Measurements from ENCODE around the gene LRRC7. TPM values are rescaled to one million over a fixed set of nuclear protein-coding genes. Genes with fewer than 3 reads are reported as not detected.

LRRC7 gene
- total RNA-seq, 4 donors from 2014 or later, result 0.11 to 0.88 (median 0.36) TPM

DNA sequence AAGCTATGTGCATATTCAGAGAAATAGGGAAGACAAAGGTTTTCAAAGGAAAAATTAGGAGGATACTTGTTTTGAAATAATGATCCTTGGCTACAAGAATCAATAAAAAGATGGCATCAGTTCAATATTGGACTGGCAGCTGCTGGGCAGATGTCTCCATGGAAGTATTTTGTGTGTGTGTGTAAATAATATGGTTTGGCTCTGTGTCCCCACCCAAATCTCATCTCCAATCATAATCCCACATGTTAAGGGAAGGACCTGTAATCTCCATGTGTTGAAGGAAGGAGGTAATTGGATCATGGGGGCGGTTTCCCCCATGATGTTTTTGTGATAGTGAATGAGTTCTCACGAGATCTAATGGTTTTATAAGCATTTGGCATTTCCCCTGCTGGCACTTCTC is 40.4 kb upstream of the LRRC7 start:
- TF ChIP-seq POLR2A (IDR thresholded peaks at IDR 0.05), result no peak
- 46 to 62% methylated on average over 2 of the region's 2 CpGs for WGBS, 2 donors
- no peak for DNase-seq (ENCODE audit: low spot score in 2 of 2)
- no peak overlapping the region for H3K4me3 ChIP-seq (ENCODE audit: low read depth, poor library complexity, severe bottlenecking)
- intact Hi-C loops (cut with DNase I; ENCODE audit: low total_unique reads), result no loop called here

DNA sequence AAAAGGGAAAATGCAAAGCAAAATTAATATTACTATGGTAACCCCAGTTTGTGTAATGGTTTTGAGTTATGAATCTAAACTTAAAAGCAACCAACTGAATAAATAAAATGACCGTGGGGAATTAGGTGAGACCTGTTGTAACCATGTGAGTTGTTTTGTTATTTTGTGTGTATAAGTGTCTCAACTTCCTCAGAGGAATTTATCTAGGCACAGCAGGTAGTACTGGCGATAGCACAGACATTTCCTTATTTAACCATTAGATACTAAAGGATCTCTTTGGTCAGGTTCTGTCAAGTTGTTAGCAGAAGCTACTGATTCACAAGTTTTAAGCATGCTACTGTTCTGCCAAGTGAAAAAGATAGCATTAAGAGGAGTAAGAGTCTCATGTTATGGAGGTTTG is 39.3 kb upstream of the LRRC7 start:
- 78 to 88% methylated on average over 2 of the region's 2 CpGs for WGBS, 2 donors
- no peak overlapping the region for H3K4me3 ChIP-seq (ENCODE audit: low read depth, poor library complexity, severe bottlenecking)
- intact Hi-C loops (cut with DNase I; ENCODE audit: low total_unique reads), result no loop called here
- no peak for TF ChIP-seq POLR2A (IDR thresholded peaks at IDR 0.05)
- no peak for DNase-seq (ENCODE audit: low spot score in 2 of 2)

DNA sequence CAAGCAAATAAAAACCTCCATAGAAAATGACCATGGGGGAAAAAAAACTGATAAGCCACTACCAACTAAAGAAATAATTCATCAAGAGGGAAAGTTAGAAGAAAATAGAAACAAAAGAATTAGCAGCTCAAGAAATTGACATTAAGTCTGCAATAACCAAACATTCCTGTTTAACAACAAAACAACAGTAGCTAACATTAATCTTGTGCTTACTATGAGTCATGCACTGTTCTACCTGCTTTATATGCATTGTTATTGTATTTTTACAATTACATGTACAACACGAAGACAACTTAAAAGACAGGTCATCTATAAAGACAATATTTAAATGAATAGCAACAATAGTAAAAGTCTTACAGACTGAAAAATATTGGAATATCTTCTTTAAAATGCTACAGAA is 34.4 kb upstream of the LRRC7 start:
- DNase-seq (ENCODE audit: low spot score in 2 of 2), result no peak
- no peak for TF ChIP-seq POLR2A (IDR thresholded peaks at IDR 0.05)
- TF ChIP-seq, protein P1, sequence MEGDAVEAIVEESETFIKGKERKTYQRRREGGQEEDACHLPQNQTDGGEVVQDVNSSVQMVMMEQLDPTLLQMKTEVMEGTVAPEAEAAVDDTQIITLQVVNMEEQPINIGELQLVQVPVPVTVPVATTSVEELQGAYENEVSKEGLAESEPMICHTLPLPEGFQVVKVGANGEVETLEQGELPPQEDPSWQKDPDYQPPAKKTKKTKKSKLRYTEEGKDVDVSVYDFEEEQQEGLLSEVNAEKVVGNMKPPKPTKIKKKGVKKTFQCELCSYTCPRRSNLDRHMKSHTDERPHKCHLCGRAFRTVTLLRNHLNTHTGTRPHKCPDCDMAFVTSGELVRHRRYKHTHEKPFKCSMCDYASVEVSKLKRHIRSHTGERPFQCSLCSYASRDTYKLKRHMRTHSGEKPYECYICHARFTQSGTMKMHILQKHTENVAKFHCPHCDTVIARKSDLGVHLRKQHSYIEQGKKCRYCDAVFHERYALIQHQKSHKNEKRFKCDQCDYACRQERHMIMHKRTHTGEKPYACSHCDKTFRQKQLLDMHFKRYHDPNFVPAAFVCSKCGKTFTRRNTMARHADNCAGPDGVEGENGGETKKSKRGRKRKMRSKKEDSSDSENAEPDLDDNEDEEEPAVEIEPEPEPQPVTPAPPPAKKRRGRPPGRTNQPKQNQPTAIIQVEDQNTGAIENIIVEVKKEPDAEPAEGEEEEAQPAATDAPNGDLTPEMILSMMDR (IDR thresholded peaks at IDR 0.05), result no peak
- no peak overlapping the region for H3K4me3 ChIP-seq (ENCODE audit: low read depth, poor library complexity, severe bottlenecking)
- WGBS, 2 donors, result 53 to 59% methylated on average over 1 of the region's 1 CpG
- intact Hi-C loops (cut with DNase I; ENCODE audit: low total_unique reads), result no loop called here

DNA sequence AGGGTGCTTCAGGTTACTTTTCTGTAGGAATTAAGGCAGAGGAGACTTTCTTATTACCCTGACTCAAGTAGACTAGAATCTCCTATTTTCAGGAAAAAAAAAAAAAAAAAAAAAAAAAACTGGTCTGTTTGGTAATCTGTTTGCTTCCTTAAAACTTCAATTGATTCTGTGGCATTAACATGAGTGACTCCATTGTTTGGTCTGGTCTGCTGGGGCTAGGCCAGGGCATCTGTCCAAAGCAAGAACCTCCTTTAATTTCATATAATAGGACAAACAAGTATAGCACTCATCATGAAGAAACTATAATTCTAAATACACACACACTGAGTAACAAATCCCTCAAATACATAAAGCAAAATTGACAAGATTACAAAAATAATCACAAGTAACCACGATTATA is 32.9 kb upstream of the LRRC7 start:
- DNase-seq (ENCODE audit: low spot score in 2 of 2), result no peak
- no peak overlapping the region for H3K4me3 ChIP-seq (ENCODE audit: low read depth, poor library complexity, severe bottlenecking)
- intact Hi-C loops (cut with DNase I; ENCODE audit: low total_unique reads), result no loop called here
- no peak for TF ChIP-seq POLR2A (IDR thresholded peaks at IDR 0.05)
- TF ChIP-seq, protein P1 (IDR thresholded peaks at IDR 0.05), result no peak
- 60 to 67% methylated on average over 1 of the region's 1 CpG for WGBS, 2 donors

DNA sequence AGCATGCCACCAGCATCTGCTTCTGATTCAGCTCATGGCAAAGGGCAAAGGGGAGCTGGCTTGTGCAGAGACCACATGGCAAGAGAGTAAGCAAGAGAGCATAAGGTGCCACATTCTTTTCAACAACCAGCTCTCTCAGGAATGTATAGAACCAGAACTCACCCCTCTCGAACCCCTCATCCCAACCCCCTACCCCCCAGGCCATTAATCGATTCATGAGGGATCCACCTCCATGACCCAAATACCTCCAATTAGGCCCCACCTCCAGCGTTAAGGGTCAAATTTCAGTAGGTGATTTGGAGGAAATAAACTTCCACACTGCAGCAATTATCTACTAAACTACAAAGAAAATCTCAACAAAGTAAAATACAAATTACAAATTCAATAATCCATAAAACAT is 32.2 kb upstream of the LRRC7 start:
- DNase-seq (ENCODE audit: low spot score in 2 of 2), result no peak
- TF ChIP-seq, protein P1 (IDR thresholded peaks at IDR 0.05), result no peak
- no peak for TF ChIP-seq POLR2A (IDR thresholded peaks at IDR 0.05)
- 52 to 54% methylated on average over 3 of the region's 3 CpGs for WGBS, 2 donors

DNA sequence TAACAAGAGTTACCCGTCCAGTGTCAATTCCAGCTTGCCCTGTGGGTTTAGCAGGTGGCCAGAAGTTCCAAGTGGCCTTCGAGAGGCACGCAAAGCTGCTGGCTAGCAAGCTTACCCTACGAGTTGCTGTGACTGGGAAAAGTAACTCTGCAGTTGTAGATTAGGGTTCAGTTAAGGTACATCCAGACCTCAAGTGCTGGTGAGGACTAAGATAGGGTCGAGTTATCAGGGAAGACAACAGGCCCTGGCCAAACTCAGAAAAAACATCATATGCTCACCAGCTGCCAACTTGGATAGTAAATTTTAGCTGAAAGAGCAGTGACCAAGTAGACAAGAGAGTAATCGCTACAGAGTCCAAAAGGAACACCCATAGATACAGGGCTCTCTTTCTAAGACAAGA is 27.7 kb upstream of the LRRC7 start:
- 76 to 78% methylated on average over 6 of the region's 6 CpGs for whole genome bisulfite sequencing, 2 donors
- no peak for DNase-seq (ENCODE audit: low spot score in 2 of 2)
- intact Hi-C loops (cut with DNase I; ENCODE audit: low total_unique reads), result no loop called here
- no peak overlapping the region for H3K4me3 ChIP-seq (ENCODE audit: low read depth, poor library complexity, severe bottlenecking)
- TF ChIP-seq POLR2A (IDR thresholded peaks at IDR 0.05), result no peak
- TF ChIP-seq, protein P1 (IDR thresholded peaks at IDR 0.05), result no peak

More for the DNA sequence above, 32.2 kb upstream of the LRRC7 start:
- intact Hi-C loops (cut with DNase I; ENCODE audit: low total_unique reads), result no loop called here
- no peak overlapping the region for H3K4me3 ChIP-seq (ENCODE audit: low read depth, poor library complexity, severe bottlenecking)

DNA sequence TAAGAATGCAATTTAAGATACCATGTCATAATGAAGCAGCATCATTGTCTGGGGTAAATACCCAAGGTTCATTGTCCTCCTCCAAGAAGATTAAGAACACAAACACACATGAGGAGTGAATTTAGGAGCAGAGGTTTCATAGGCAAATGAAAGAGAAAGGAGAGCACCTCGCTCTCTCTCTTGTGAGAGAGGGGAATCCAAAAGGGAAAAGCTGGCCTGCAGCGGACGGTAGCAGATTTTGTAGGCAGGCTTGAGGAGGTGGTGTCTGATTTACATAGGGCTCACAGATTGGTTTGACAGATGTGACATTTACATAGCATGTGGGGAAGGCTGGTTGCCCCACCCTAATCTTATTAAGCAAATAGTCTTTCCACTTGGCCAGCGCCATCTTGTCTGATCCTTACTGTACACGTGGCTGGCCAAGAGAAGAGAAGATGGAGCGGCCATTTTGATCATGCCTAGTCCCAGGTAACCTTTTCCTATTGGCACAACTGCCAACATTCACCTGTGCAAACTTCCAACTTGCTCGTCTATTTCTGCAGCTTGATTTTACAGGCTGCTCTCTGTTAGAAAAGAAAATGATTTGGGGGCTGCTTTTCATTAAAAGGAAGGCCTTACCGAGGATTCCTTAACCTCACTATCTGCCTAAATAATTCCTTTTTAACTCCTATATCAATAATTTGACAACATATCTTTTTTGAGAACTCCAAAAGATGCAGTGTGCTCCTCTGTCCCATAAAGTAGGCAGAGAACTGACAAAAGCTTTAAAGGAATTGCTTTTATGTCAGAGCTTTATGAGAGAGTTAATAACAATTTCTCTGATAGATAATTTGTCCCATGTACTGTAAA is 16.0 kb upstream of the LRRC7 start:
- no peak for DNase-seq (ENCODE audit: low spot score in 2 of 2)
- WGBS, 2 donors, result 86 to 90% methylated on average over 8 of the region's 8 CpGs
- intact Hi-C loops (cut with DNase I; ENCODE audit: low total_unique reads), result no loop called here
- TF ChIP-seq, protein P1 (IDR thresholded peaks at IDR 0.05), result no peak
- TF ChIP-seq POLR2A (IDR thresholded peaks at IDR 0.05), result no peak
- H3K4me3 ChIP-seq (ENCODE audit: low read depth, poor library complexity, severe bottlenecking), result no peak overlapping the region
